Measurements from ENCODE around the gene BFSP1. TPM values are rescaled to one million over a fixed set of nuclear protein-coding genes. Genes with fewer than 3 reads are reported as not detected.
A peak's percentile ranks its signal among the peaks of the same experiment; 100 is the strongest.

The BFSP1 gene
- total RNA-seq, 1 experiment from 2014 or later = 6.1 TPM

DNA sequence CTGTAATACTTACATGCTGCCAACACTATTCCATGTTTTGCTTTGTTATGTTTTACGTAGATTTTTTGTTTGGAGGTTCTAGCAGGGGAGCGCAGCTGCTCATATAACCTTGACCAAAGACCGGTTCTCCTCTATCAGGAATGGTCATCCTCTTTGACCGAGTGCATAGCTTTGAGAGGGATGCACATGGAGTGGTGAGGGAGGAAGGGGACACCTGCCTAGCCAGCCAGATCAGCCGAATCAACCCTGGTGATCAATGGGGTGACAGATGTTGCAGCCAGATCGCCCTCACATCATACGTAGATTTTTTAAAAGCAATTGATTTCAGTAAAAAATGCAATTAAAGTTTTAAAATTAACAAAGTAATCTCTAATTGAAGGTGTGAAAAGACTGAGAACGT, 45.0 kb upstream of the BFSP1 start:
- Histone ChIP-seq H3K9me3 (ENCODE audit: low read depth, low read length, poor library complexity, severe bottlenecking) (no peaks in the 10 kb centered on the region), H3K4me1 (ENCODE audit: insufficient read depth, low read length, poor library complexity, severe bottlenecking) (peaks cover 11% of the 10 kb centered on the region), H3K27ac (ENCODE audit: low read depth, low read length, poor library complexity, severe bottlenecking) (no peak overlapping the region), H3K27me3 (replicated peaks; ENCODE audit: insufficient read depth, low read depth, low read length, poor library complexity) (no peaks in the 10 kb centered on the region), H3K4me3 (ENCODE audit: low read depth, low read length, poor library complexity, severe bottlenecking) (no peak overlapping the region), H3K36me3 (ENCODE audit: insufficient read depth, low read length, poor library complexity, severe bottlenecking) (no peaks in the 10 kb centered on the region)
- POLR2A ChIA-PET (ENCODE audit: low non-redundant PET) = no interaction called here
- DNase-seq (ENCODE audit: low spot score) = no peak
- BruUV-seq (replicated peaks) = no TSS peak
- intact Hi-C loops (cut with micrococcal nuclease; ENCODE audit: unreplicated experiment) = no loop called here
- no peak for TF ChIP-seq EZH2 (IDR thresholded peaks at IDR 0.05; ENCODE audit: borderline replicate concordance, low read depth, low read length, poor library complexity, severe bottlenecking)
- TF ChIP-seq, protein P1, sequence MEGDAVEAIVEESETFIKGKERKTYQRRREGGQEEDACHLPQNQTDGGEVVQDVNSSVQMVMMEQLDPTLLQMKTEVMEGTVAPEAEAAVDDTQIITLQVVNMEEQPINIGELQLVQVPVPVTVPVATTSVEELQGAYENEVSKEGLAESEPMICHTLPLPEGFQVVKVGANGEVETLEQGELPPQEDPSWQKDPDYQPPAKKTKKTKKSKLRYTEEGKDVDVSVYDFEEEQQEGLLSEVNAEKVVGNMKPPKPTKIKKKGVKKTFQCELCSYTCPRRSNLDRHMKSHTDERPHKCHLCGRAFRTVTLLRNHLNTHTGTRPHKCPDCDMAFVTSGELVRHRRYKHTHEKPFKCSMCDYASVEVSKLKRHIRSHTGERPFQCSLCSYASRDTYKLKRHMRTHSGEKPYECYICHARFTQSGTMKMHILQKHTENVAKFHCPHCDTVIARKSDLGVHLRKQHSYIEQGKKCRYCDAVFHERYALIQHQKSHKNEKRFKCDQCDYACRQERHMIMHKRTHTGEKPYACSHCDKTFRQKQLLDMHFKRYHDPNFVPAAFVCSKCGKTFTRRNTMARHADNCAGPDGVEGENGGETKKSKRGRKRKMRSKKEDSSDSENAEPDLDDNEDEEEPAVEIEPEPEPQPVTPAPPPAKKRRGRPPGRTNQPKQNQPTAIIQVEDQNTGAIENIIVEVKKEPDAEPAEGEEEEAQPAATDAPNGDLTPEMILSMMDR (conservative IDR thresholded peaks at IDR 0.05; ENCODE audit: low read depth, low read length) = no peak
- CTCF ChIA-PET = no interaction called here

DNA sequence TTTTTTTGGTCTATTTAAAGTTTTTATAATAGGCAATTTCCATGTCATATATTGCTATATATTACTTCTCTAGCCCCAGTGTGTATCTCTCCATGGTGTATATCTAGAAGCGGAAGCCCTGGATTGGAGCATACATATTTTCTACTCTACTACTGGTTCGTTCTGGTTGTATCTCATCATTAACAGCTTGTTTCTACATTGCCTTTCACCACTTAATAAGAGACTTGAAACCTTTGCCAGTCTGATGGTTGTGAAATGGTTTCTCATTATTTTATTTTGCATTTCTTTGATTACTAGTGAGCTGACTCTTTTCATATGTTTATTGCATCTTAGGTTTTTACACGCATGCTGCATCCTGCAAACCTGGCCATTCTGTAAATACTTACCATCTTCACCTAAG, 42.3 kb upstream of the BFSP1 start:
- no peaks in the 10 kb centered on the region for H3K9me3 ChIP-seq (ENCODE audit: low read depth, low read length, poor library complexity, severe bottlenecking)
- DNase-seq (ENCODE audit: low spot score) = no peak
- intact Hi-C loops (cut with micrococcal nuclease; ENCODE audit: unreplicated experiment) = no loop called here
- H3K36me3 ChIP-seq (ENCODE audit: insufficient read depth, low read length, poor library complexity, severe bottlenecking) = no peaks in the 10 kb centered on the region
- peaks cover 11% of the 10 kb centered on the region for H3K4me1 ChIP-seq (ENCODE audit: insufficient read depth, low read length, poor library complexity, severe bottlenecking)
- ChIA-PET CTCF (no interaction called here), POLR2A (ENCODE audit: low non-redundant PET) (interaction anchor here (0.5 kb wide), 1 partner anchor 31 kb away, joined by 3 read pairs; no protein-coding TSS in a partner anchor)
- H3K27me3 ChIP-seq (replicated peaks; ENCODE audit: insufficient read depth, low read depth, low read length, poor library complexity) = no peaks in the 10 kb centered on the region
- H3K27ac ChIP-seq (ENCODE audit: low read depth, low read length, poor library complexity, severe bottlenecking) = no peak overlapping the region
- no peak for TF ChIP-seq EZH2 (IDR thresholded peaks at IDR 0.05; ENCODE audit: borderline replicate concordance, low read depth, low read length, poor library complexity, severe bottlenecking)
- H3K4me3 ChIP-seq (ENCODE audit: low read depth, low read length, poor library complexity, severe bottlenecking) = no peak overlapping the region
- no TSS peak for BruUV-seq (replicated peaks)

DNA sequence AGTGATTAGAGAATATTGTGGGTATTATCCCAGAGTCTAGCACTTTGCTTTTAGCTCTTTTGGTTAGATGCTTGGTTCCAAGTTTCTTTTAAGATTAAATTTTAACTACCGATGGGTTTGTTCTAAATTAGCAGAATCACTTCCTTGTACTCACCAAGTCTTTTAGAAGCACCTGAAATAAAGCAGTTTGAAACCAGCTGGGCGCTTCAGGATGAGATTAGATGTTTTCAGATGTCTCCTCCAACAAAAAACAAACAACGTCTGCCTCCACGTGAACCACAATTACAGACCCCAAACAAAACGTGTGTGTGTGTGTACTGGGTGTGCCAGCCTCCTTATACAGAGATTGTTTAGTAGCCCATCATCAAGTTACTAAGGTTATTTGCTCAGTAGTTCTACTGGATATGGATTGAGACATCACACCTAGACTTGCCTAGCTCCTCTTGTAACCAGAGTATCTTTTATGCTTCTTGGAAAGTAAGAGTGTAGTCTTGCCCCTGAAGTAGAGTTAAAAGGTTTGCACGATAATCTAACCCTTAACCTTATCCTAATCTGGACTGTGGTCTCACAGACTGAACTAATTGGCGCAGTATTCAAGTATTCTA, 41.0 kb upstream of the BFSP1 start:
- Histone ChIP-seq H3K4me1 (ENCODE audit: insufficient read depth, low read length, poor library complexity, severe bottlenecking) (peaks cover 11% of the 10 kb centered on the region), H3K27me3 (replicated peaks; ENCODE audit: insufficient read depth, low read depth, low read length, poor library complexity) (no peaks in the 10 kb centered on the region), H3K9me3 (ENCODE audit: low read depth, low read length, poor library complexity, severe bottlenecking) (no peaks in the 10 kb centered on the region), H3K27ac (ENCODE audit: low read depth, low read length, poor library complexity, severe bottlenecking) (no peak overlapping the region), H3K4me3 (ENCODE audit: low read depth, low read length, poor library complexity, severe bottlenecking) (peak overlapping the region; percentile 86), H3K36me3 (ENCODE audit: insufficient read depth, low read length, poor library complexity, severe bottlenecking) (no peaks in the 10 kb centered on the region)
- POLR2A ChIA-PET (ENCODE audit: low non-redundant PET) = no interaction called here
- no TSS peak for BruUV-seq (replicated peaks)
- TF ChIP-seq EZH2 (IDR thresholded peaks at IDR 0.05; ENCODE audit: borderline replicate concordance, low read depth, low read length, poor library complexity, severe bottlenecking) = no peak
- TF ChIP-seq, protein P1 (conservative IDR thresholded peaks at IDR 0.05; ENCODE audit: low read depth, low read length) = no peak
- intact Hi-C loops (cut with micrococcal nuclease; ENCODE audit: unreplicated experiment) = no loop called here
- DNase-seq (ENCODE audit: low spot score) = no peak
- CTCF ChIA-PET = no interaction called here

DNA sequence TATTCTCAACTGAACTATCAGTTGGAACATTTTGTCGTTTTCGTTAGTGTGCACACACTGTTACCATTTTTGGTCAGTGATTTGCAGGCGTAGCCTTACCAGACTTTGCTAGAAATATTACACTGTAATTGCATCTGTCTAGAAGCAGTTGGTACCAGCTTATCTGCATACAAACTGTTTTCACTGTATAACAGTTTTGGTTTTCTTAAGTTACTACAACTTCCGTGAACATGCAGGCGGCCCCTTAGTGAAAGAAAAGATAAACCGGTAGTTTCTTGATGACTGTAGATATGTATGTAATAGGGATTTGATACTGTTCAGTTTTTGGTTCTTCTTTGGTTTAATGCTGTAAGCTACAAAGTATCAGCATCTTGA, 40.0 kb upstream of the BFSP1 start:
- TF ChIP-seq, protein P1 (conservative IDR thresholded peaks at IDR 0.05; ENCODE audit: low read depth, low read length) = no peak
- no peak for TF ChIP-seq EZH2 (IDR thresholded peaks at IDR 0.05; ENCODE audit: borderline replicate concordance, low read depth, low read length, poor library complexity, severe bottlenecking)
- ChIA-PET CTCF (no interaction called here), POLR2A (ENCODE audit: low non-redundant PET) (no interaction called here)
- H3K36me3 ChIP-seq (ENCODE audit: insufficient read depth, low read length, poor library complexity, severe bottlenecking) = no peaks in the 10 kb centered on the region
- DNase-seq (ENCODE audit: low spot score) = no peak
- H3K4me3 ChIP-seq (ENCODE audit: low read depth, low read length, poor library complexity, severe bottlenecking) = peak overlapping the region; percentile 86
- H3K27me3 ChIP-seq (replicated peaks; ENCODE audit: insufficient read depth, low read depth, low read length, poor library complexity) = no peaks in the 10 kb centered on the region
- peaks cover 11% of the 10 kb centered on the region for H3K4me1 ChIP-seq (ENCODE audit: insufficient read depth, low read length, poor library complexity, severe bottlenecking)
- H3K27ac ChIP-seq (ENCODE audit: low read depth, low read length, poor library complexity, severe bottlenecking) = peak overlapping the region; percentile 89
- no peaks in the 10 kb centered on the region for H3K9me3 ChIP-seq (ENCODE audit: low read depth, low read length, poor library complexity, severe bottlenecking)
- intact Hi-C loops (cut with micrococcal nuclease; ENCODE audit: unreplicated experiment) = no loop called here
- no TSS peak for BruUV-seq (replicated peaks)

Data from A673 (cell line).